ENCODE measurements around the gene CDC14A.

GRCh38 chr1:100482167-100482566 lies 129.9 kb downstream of the CDC14A start:
- TF ChIP-seq CTCF (IDR thresholded peaks at IDR 0.05), result no peak
- no peak for TF ChIP-seq POLR2A (IDR thresholded peaks at IDR 0.05; ENCODE audit: low read depth)
- TF ChIP-seq EP300 (IDR thresholded peaks at IDR 0.05), result no peak
